HepG2 (cell line): ENCODE results near the gene PRSS36. TPM values are rescaled to one million over a fixed set of nuclear protein-coding genes. Genes with fewer than 3 reads are reported as not detected.
A peak's percentile ranks its signal among the peaks of the same experiment; 100 is the strongest.

ENCODE experiments used
- ATAD3A ChIP-seq: sonication (generic); formaldehyde crosslinking; IDR thresholded peaks from 2 replicates; pipeline ENCODE4 v1.4.0; 2020; ENCODE audit warnings: missing genetic modification reagents
- BRCA1 ChIP-seq: sonication (generic); formaldehyde crosslinking; IDR thresholded peaks from 2 replicates; pipeline ENCODE4 v1.4.0; 2020; ENCODE audit warnings: missing genetic modification reagents
- EEA1 ChIP-seq: sonication (generic); formaldehyde crosslinking; IDR thresholded peaks from 2 replicates; pipeline ENCODE4 v1.5.1; 2020; ENCODE audit warnings: mild to moderate bottlenecking, missing genetic modification reagents, borderline replicate concordance
- ELF4 ChIP-seq: sonication (generic); formaldehyde crosslinking; IDR thresholded peaks from 2 replicates; pipeline ENCODE4 v1.5.0; 2020; ENCODE audit warnings: missing genetic modification reagents, mild to moderate bottlenecking, moderate library complexity, borderline replicate concordance
- FOSL1 ChIP-seq: sonication (generic); formaldehyde crosslinking; IDR thresholded peaks from 2 replicates; pipeline ENCODE4 v1.9.0; 2021; ENCODE audit warnings: missing genetic modification reagents, borderline replicate concordance
- FOXK1 ChIP-seq: sonication (generic); formaldehyde crosslinking; IDR thresholded peaks from 2 replicates; pipeline ENCODE4 v1.4.0; 2020; ENCODE audit warnings: low read depth, missing genetic modification reagents, borderline replicate concordance
- FOXM1 ChIP-seq: sonication (generic); formaldehyde crosslinking; IDR thresholded peaks from 2 replicates; pipeline ENCODE4 v1.5.0; 2020; ENCODE audit warnings: missing genetic modification reagents
- GATA4 ChIP-seq: sonication (generic); IDR thresholded peaks from 2 replicates; pipeline ENCODE4 v1.6.1; 2016; ENCODE audit warnings: antibody characterized with exemption, low read depth, borderline replicate concordance
- GLI4 ChIP-seq: sonication (generic); formaldehyde crosslinking; IDR thresholded peaks from 2 replicates; pipeline ENCODE4 v1.5.1; 2020; ENCODE audit warnings: missing genetic modification reagents, mild to moderate bottlenecking, moderate library complexity, borderline replicate concordance
- HNRNPLL ChIP-seq: fragments of 200-400 bp; formaldehyde crosslinking; IDR thresholded peaks from 2 replicates; pipeline ENCODE4 v1.6.1; 2017; ENCODE audit warnings: mild to moderate bottlenecking, low read depth, low read length; ENCODE audit not compliant: poor library complexity, severe bottlenecking
- MEIS2 ChIP-seq: sonication (generic); formaldehyde crosslinking; IDR thresholded peaks from 2 replicates; pipeline ENCODE4 v1.9.0; 2021; ENCODE audit warnings: mild to moderate bottlenecking, missing genetic modification reagents
- MIER2 ChIP-seq: IDR thresholded peaks from 2 replicates; pipeline ENCODE4 v1.6.1; 2016; ENCODE audit warnings: missing biosample characterization, missing genetic modification reagents
- MIXL1 ChIP-seq: IDR thresholded peaks from 2 replicates; pipeline ENCODE4 v1.6.1; 2016
- NFRKB ChIP-seq: fragments of 450-650 bp; IDR thresholded peaks from 2 replicates; pipeline ENCODE4 v1.6.1; 2017
- SAP130 ChIP-seq: IDR thresholded peaks from 2 replicates; pipeline ENCODE4 v1.6.1; 2016; ENCODE audit warnings: low read depth
- ZNF12 ChIP-seq: sonication (generic); formaldehyde crosslinking; IDR thresholded peaks from 2 replicates; pipeline ENCODE4 v1.5.0; 2020; ENCODE audit warnings: missing genetic modification reagents
- ZNF367 ChIP-seq: sonication (generic); formaldehyde crosslinking; IDR thresholded peaks from 2 replicates; pipeline ENCODE4 v1.4.0; 2020; ENCODE audit warnings: missing genetic modification reagents, borderline replicate concordance
- ZNF44 ChIP-seq: sonication (generic); formaldehyde crosslinking; IDR thresholded peaks from 2 replicates; pipeline ENCODE4 v1.5.1; 2020; ENCODE audit warnings: mild to moderate bottlenecking, missing genetic modification reagents
- ZNF772 ChIP-seq: sonication (generic); formaldehyde crosslinking; IDR thresholded peaks from 2 replicates; pipeline ENCODE4 v1.5.0; 2020; ENCODE audit warnings: mild to moderate bottlenecking, missing genetic modification reagents
- ZNF879 ChIP-seq: sonication (generic); formaldehyde crosslinking; IDR thresholded peaks from 2 replicates; pipeline ENCODE4 v1.8.1; 2023; ENCODE audit warnings: missing genetic modification reagents
- ZSCAN22 ChIP-seq: sonication (generic); formaldehyde crosslinking; IDR thresholded peaks from 2 replicates; pipeline ENCODE4 v1.4.0; 2020; ENCODE audit warnings: mild to moderate bottlenecking, missing genetic modification reagents
- ZSCAN31 ChIP-seq: sonication (generic); formaldehyde crosslinking; IDR thresholded peaks from 2 replicates; pipeline ENCODE4 v1.5.0; 2020; ENCODE audit warnings: low read depth, mild to moderate bottlenecking, missing genetic modification reagents
- polyA plus RNA-seq, 8 experiments: library from polyadenylated mRNA; depleted of rRNA in 3 of 8; stranded (reverse) in 7 of 8; unstranded in 1 of 8; fragments of >200 nt; fragmentation: Illumina TruSeq in 4 of 8; extraction: Trizol in 4 of 8; gene quantifications; 2 replicates each; pipeline versions ENCODE4 v1.2.1 to v1.2.3, GENCODE V29; 2011 to 2016; ENCODE audit warnings: low read depth in 4 of 8, missing spikeins in 1 of 8, mixed read lengths in 1 of 8; ENCODE audit not compliant: insufficient read depth in 1 of 8
- total RNA-seq, 5 experiments: library from RNA; depleted of rRNA; stranded (reverse); fragments of >200 nt; fragmentation: Illumina TruSeq; extraction: Trizol; gene quantifications; 2 replicates each; pipeline ENCODE4 v1.2.3, GENCODE V29; 2016; ENCODE audit warnings: low read depth in 1 of 5
- TF ChIP-seq, protein P1 (sequence below): sonication (generic); formaldehyde crosslinking; IDR thresholded peaks from 2 replicates; pipeline ENCODE4 v1.4.0; 2020; ENCODE audit warnings: missing genetic modification reagents
- TF ChIP-seq, protein P2 (sequence below): sonication (generic); formaldehyde crosslinking; IDR thresholded peaks from 2 replicates; pipeline ENCODE4 v1.4.0; 2020; ENCODE audit warnings: low read depth, mild to moderate bottlenecking, missing genetic modification reagents
- TF ChIP-seq, protein P3 (sequence below): sonication (generic); formaldehyde crosslinking; IDR thresholded peaks from 2 replicates; pipeline ENCODE4 v1.5.0; 2020; ENCODE audit warnings: missing genetic modification reagents
- TF ChIP-seq, protein P4 (sequence below): IDR thresholded peaks from 2 replicates; pipeline ENCODE4 v1.6.1; 2016; ENCODE audit warnings: low read depth, control low read depth

PRSS36 gene
- total and polyA plus RNA-seq, 2 of the 13 experiments (the other 11 are each of a cell fraction or from before 2014, with no cell fraction given) = 1.5 to 2.1 TPM

DNA sequence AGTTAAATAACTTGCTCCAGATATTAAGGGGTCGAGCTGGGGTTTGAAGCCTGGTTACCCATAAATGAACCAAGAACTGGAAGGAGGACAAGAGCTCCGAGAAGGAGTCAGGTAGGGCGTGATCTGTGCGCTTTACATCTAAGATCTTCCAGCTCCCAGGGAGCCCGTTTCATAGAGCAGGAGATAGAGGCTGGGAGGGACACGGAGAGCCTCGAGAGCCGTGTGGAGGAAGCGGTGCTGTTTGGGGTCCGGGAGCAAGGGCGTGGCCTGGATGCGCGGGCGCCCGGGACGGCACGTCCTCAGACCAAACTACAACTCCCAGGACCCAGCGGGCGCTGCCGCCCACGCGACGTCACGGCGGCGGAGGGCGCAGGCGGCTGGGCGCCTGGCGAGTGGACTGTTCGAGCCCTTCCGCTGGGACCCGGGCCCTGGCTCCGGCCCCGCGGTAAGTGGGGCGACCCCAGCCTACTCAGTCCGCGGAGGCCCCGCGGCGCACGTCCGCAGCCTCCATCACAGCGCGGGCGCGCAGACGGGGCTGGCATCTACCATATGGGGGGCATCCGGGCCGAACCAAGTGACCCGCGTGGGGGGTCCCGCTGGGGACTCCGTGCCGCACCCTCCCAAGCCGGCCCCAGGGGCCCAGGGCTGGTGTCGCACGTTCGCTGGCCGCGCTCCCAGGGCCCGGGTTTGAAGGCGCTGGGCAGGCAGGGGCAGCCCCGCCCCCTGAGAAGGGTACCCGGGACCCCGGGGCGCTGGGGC lies 41.7 kb downstream of the PRSS36 start, which contains the start of gene BCKDK (continued):
- peak; percentile 53 for TF ChIP-seq HNRNPLL
- TF ChIP-seq EEA1 (CRISPR knock-in tag) = peak; percentile 87; the same call in 1 of the 2 replicates
- no peak for TF ChIP-seq FOSL1
- TF ChIP-seq, protein P1, sequence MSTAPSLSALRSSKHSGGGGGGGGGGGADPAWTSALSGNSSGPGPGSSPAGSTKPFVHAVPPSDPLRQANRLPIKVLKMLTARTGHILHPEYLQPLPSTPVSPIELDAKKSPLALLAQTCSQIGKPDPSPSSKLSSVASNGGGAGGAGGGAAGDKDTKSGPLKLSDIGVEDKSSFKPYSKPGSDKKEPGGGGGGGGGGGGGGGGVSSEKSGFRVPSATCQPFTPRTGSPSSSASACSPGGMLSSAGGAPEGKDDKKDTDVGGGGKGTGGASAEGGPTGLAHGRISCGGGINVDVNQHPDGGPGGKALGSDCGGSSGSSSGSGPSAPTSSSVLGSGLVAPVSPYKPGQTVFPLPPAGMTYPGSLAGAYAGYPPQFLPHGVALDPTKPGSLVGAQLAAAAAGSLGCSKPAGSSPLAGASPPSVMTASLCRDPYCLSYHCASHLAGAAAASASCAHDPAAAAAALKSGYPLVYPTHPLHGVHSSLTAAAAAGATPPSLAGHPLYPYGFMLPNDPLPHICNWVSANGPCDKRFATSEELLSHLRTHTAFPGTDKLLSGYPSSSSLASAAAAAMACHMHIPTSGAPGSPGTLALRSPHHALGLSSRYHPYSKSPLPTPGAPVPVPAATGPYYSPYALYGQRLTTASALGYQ (CRISPR knock-in tag) = no peak
- no peak for TF ChIP-seq NFRKB
- peak; percentile 72; the same call in 1 of the 2 replicates for TF ChIP-seq ELF4 (CRISPR knock-in tag)
- no peak for TF ChIP-seq FOXM1 (CRISPR knock-in tag)
- no peak for TF ChIP-seq ATAD3A (CRISPR knock-in tag)
- TF ChIP-seq, protein P2, sequence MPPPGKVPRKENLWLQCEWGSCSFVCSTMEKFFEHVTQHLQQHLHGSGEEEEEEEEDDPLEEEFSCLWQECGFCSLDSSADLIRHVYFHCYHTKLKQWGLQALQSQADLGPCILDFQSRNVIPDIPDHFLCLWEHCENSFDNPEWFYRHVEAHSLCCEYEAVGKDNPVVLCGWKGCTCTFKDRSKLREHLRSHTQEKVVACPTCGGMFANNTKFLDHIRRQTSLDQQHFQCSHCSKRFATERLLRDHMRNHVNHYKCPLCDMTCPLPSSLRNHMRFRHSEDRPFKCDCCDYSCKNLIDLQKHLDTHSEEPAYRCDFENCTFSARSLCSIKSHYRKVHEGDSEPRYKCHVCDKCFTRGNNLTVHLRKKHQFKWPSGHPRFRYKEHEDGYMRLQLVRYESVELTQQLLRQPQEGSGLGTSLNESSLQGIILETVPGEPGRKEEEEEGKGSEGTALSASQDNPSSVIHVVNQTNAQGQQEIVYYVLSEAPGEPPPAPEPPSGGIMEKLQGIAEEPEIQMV (CRISPR knock-in tag) = peak; percentile 21; the same call in 1 of the 2 replicates
- TF ChIP-seq MEIS2 (CRISPR knock-in tag) = no peak
- peak; percentile 92 for TF ChIP-seq SAP130 (CRISPR knock-in tag)
- peak; percentile 80 for TF ChIP-seq ZSCAN31 (CRISPR knock-in tag)
- 0 out of 2 replicates have a peak, but pooled peaks have one; percentile 41 for TF ChIP-seq GATA4
- peak; percentile 66; the same call in 1 of the 2 replicates for TF ChIP-seq FOXK1
- TF ChIP-seq GLI4 (CRISPR knock-in tag) = no peak
- no peak for TF ChIP-seq ZSCAN22 (CRISPR knock-in tag)
- no peak for TF ChIP-seq MIER2 (CRISPR knock-in tag)
- no peak for TF ChIP-seq ZNF367
- no peak for TF ChIP-seq MIXL1 (CRISPR knock-in tag)
- TF ChIP-seq, protein P3, sequence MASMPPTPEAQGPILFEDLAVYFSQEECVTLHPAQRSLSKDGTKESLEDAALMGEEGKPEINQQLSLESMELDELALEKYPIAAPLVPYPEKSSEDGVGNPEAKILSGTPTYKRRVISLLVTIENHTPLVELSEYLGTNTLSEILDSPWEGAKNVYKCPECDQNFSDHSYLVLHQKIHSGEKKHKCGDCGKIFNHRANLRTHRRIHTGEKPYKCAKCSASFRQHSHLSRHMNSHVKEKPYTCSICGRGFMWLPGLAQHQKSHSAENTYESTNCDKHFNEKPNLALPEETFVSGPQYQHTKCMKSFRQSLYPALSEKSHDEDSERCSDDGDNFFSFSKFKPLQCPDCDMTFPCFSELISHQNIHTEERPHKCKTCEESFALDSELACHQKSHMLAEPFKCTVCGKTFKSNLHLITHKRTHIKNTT (CRISPR knock-in tag) = no peak
- peak; percentile 58; the same call in 1 of the 2 replicates for TF ChIP-seq ZNF772 (CRISPR knock-in tag)
- TF ChIP-seq ZNF44 (CRISPR knock-in tag) = no peak
- TF ChIP-seq ZNF12 (CRISPR knock-in tag) = no peak
- TF ChIP-seq, protein P4, sequence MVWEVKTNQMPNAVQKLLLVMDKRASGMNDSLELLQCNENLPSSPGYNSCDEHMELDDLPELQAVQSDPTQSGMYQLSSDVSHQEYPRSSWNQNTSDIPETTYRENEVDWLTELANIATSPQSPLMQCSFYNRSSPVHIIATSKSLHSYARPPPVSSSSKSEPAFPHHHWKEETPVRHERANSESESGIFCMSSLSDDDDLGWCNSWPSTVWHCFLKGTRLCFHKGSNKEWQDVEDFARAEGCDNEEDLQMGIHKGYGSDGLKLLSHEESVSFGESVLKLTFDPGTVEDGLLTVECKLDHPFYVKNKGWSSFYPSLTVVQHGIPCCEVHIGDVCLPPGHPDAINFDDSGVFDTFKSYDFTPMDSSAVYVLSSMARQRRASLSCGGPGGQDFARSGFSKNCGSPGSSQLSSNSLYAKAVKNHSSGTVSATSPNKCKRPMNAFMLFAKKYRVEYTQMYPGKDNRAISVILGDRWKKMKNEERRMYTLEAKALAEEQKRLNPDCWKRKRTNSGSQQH (CRISPR knock-in tag) = peak; percentile 23; the same call in 1 of the 2 replicates
- TF ChIP-seq ZNF879 (CRISPR knock-in tag) = no peak
- peak; percentile 67; the same call in 1 of the 2 replicates for TF ChIP-seq BRCA1 (CRISPR knock-in tag)
